ENCODE measurements around the gene TUBA4A.
"Not testable (repeated sequence)": the region's sequence is repeated elsewhere in the genome, so short reads cannot be mapped to it uniquely, and the experiment has no call there.

Gene TUBA4A

GRCh38 chr2:219261024-219261855, 7.5 kb upstream of the TUBA4A start:
- no peak for TF ChIP-seq POLR2AphosphoS5 (IDR thresholded peaks at IDR 0.05; ENCODE audit: low read depth)
- Histone ChIP-seq H3K4me3 (replicated peaks; ENCODE audit: insufficient read depth, low read length) (no peak overlapping the region), H3K27ac (replicated peaks) (no peak overlapping the region), H3K27me3 (ENCODE audit: insufficient read depth, poor library complexity, severe bottlenecking) (no peaks in the 10 kb centered on the region)
- DNase-seq (ENCODE audit: low read depth in 1 of 2, low spot score in 1 of 2): no peak

GRCh38 chr2:219258942-219259341, 5.2 kb upstream of the TUBA4A start:
- H3K4me3 ChIP-seq (replicated peaks; ENCODE audit: insufficient read depth, low read length); H3K27me3 ChIP-seq (ENCODE audit: insufficient read depth, poor library complexity, severe bottlenecking); H3K27ac ChIP-seq (replicated peaks); DNase-seq (ENCODE audit: low read depth in 1 of 2, low spot score in 1 of 2): not testable (repeated sequence)

GRCh38 chr2:219254590-219255201, 978 bp upstream of the TUBA4A start:
- Histone ChIP-seq H3K27ac (replicated peaks) (peak overlapping the region; percentile 23), H3K27me3 (ENCODE audit: insufficient read depth, poor library complexity, severe bottlenecking) (no peaks in the 10 kb centered on the region), H3K4me3 (replicated peaks; ENCODE audit: insufficient read depth, low read length) (peak overlapping the region; percentile 79)
- TF ChIP-seq CTCF (IDR thresholded peaks at IDR 0.05; ENCODE audit: insufficient read depth, low read length) (no peak), POLR2AphosphoS5 (IDR thresholded peaks at IDR 0.05; ENCODE audit: low read depth) (no peak), REST (IDR thresholded peaks at IDR 0.05; ENCODE audit: insufficient replicate concordance, low read depth) (no peak), SPI1 (IDR thresholded peaks at IDR 0.05; ENCODE audit: borderline replicate concordance, low read depth) (peak; percentile 57; the same call in 1 of the 2 replicates), GABPA (IDR thresholded peaks at IDR 0.05; ENCODE audit: low read depth) (no peak)
- DNase-seq (ENCODE audit: low read depth in 1 of 2, low spot score in 1 of 2): peak in 1 of 2 experiments; percentile 80

GRCh38 chr2:219252900-219253752, 592 bp downstream of the TUBA4A start, which contains the start of gene TUBA4B:
TSS of gene TUBA4B (plus strand) at chr2:219253243. CDS start at chr2:219253408, 165 bp downstream.
- Histone ChIP-seq H3K4me3 (replicated peaks; ENCODE audit: insufficient read depth, low read length) (peak within 1 kb of the TSS; percentile 79), H3K27ac (replicated peaks) (peak within 1 kb of the TSS; percentile 74), H3K27me3 (ENCODE audit: insufficient read depth, poor library complexity, severe bottlenecking) (no peaks in the 10 kb centered on the region)
- peak in 1 of 2 experiments; percentile 74 for DNase-seq (ENCODE audit: low read depth in 1 of 2, low spot score in 1 of 2)
- peak; percentile 82 for TF ChIP-seq SPI1 (IDR thresholded peaks at IDR 0.05; ENCODE audit: borderline replicate concordance, low read depth)
- 0 out of 2 replicates have a peak, but pooled peaks have one; percentile 22 for TF ChIP-seq GABPA (IDR thresholded peaks at IDR 0.05; ENCODE audit: low read depth)
- no peak for TF ChIP-seq CTCF (IDR thresholded peaks at IDR 0.05; ENCODE audit: insufficient read depth, low read length)
- TF ChIP-seq REST (IDR thresholded peaks at IDR 0.05; ENCODE audit: insufficient replicate concordance, low read depth): no peak
- TF ChIP-seq POLR2AphosphoS5 (IDR thresholded peaks at IDR 0.05; ENCODE audit: low read depth): no peak
